HEK293 (cell line): Measurements from ENCODE around the gene XPO5.
A peak's percentile ranks its signal among the peaks of the same experiment; 100 is the strongest.

Experiments used
- BCL11A ChIP-seq: fragments of 450-650 bp; formaldehyde crosslinking; IDR thresholded peaks from 2 replicates; pipeline ENCODE4 v1.5.1; 2016; ENCODE audit warnings: low read depth, missing biosample characterization, missing genetic modification characterization
- ZBTB17 ChIP-seq: fragments of 450-650 bp; formaldehyde crosslinking; IDR thresholded peaks from 2 replicates; pipeline ENCODE4 v1.5.1; 2016; ENCODE audit warnings: missing biosample characterization, missing genetic modification characterization
- TF ChIP-seq, protein P1 (sequence below): fragments of 450-650 bp; formaldehyde crosslinking; IDR thresholded peaks from 2 replicates; pipeline ENCODE4 v1.5.1; 2016; ENCODE audit warnings: missing biosample characterization, missing genetic modification characterization
- TF ChIP-seq, protein P2 (sequence below): fragments of 450-650 bp; formaldehyde crosslinking; IDR thresholded peaks from 2 replicates; pipeline ENCODE4 v1.5.1; 2016; ENCODE audit warnings: missing biosample characterization, missing genetic modification characterization, borderline replicate concordance

DNA sequence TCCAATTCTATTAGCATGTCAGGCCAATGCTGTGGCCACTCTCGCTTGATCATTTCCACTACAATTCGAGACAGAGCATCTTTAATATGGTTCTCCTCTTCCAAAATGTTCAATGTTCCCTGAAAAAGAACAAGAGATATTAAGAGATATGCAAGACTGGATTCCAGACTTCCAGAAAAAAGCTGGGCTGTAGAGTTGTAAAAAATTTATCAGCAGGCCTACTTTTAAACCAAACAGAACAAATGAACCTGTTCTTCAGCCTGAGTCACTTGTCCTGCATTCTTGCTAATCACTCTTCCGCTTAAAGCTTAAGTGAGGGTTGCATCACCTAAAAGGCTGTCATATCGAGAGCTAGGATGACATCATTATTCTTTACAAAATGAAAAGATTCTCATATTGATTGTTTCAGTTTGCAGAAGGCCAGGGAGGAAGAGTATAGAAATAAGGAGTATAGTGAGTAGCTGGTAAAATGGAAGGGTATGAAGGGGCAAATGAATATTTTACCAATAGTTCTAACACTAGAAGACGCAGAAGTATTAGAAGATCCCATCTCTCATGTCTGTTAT is 4.9 kb downstream of the XPO5 start:
- TF ChIP-seq, protein P1, sequence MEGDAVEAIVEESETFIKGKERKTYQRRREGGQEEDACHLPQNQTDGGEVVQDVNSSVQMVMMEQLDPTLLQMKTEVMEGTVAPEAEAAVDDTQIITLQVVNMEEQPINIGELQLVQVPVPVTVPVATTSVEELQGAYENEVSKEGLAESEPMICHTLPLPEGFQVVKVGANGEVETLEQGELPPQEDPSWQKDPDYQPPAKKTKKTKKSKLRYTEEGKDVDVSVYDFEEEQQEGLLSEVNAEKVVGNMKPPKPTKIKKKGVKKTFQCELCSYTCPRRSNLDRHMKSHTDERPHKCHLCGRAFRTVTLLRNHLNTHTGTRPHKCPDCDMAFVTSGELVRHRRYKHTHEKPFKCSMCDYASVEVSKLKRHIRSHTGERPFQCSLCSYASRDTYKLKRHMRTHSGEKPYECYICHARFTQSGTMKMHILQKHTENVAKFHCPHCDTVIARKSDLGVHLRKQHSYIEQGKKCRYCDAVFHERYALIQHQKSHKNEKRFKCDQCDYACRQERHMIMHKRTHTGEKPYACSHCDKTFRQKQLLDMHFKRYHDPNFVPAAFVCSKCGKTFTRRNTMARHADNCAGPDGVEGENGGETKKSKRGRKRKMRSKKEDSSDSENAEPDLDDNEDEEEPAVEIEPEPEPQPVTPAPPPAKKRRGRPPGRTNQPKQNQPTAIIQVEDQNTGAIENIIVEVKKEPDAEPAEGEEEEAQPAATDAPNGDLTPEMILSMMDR (tag by site-specific recombination): no peak
- TF ChIP-seq, protein P2, sequence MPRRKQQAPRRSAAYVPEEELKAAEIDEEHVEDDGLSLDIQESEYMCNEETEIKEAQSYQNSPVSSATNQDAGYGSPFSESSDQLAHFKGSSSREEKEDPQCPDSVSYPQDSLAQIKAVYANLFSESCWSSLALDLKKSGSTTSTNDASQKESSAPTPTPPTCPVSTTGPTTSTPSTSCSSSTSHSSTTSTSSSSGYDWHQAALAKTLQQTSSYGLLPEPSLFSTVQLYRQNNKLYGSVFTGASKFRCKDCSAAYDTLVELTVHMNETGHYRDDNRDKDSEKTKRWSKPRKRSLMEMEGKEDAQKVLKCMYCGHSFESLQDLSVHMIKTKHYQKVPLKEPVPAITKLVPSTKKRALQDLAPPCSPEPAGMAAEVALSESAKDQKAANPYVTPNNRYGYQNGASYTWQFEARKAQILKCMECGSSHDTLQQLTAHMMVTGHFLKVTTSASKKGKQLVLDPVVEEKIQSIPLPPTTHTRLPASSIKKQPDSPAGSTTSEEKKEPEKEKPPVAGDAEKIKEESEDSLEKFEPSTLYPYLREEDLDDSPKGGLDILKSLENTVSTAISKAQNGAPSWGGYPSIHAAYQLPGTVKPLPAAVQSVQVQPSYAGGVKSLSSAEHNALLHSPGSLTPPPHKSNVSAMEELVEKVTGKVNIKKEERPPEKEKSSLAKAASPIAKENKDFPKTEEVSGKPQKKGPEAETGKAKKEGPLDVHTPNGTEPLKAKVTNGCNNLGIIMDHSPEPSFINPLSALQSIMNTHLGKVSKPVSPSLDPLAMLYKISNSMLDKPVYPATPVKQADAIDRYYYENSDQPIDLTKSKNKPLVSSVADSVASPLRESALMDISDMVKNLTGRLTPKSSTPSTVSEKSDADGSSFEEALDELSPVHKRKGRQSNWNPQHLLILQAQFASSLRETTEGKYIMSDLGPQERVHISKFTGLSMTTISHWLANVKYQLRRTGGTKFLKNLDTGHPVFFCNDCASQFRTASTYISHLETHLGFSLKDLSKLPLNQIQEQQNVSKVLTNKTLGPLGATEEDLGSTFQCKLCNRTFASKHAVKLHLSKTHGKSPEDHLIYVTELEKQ (tag by site-specific recombination): no peak
- TF ChIP-seq BCL11A (tag by site-specific recombination) (no peak), ZBTB17 (tag by site-specific recombination) (peak; percentile 62; the same call in 1 of the 2 replicates)
